ENCODE data around the gene LHFPL2. TPM values are rescaled to one million over a fixed set of nuclear protein-coding genes. Genes with fewer than 3 reads are reported as not detected.

LHFPL2 gene
- total RNA-seq, 4 donors from 2014 or later, result 14.7 to 127 (median 28.0) TPM

DNA sequence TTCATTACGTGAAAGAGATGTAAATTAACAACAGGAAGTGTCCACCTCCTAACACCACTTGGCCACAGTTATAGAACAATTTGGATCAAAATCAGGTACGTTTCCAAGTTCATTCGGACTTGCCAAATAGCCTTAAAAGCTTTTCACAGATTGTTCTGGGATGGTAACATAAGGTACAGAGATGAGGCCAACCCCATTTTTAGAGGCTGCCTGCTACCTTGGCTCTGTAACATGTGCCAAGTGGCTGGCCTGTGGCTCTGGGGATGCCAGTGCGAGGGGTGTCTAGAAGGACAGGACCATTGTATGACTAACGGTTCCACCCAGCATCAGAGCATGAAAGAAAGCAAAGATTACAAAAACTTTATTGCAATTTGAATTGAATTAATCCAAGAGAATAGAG, 91.0 kb downstream of the LHFPL2 start:
- Histone ChIP-seq H3K27ac (peak overlapping the region in 1 of 2 donors; percentile 2), H3K9me3 (no peaks in the 10 kb centered on the region), H3K4me1 (no peaks in the 10 kb centered on the region), H3K4me3 (no peak overlapping the region), H3K27me3 (no peaks in the 10 kb centered on the region), H3K36me3 (no peaks in the 10 kb centered on the region)
- DNase-seq, result no peak
- no peak for TF ChIP-seq POLR2A (IDR thresholded peaks at IDR 0.05)
- TF ChIP-seq, protein P1, sequence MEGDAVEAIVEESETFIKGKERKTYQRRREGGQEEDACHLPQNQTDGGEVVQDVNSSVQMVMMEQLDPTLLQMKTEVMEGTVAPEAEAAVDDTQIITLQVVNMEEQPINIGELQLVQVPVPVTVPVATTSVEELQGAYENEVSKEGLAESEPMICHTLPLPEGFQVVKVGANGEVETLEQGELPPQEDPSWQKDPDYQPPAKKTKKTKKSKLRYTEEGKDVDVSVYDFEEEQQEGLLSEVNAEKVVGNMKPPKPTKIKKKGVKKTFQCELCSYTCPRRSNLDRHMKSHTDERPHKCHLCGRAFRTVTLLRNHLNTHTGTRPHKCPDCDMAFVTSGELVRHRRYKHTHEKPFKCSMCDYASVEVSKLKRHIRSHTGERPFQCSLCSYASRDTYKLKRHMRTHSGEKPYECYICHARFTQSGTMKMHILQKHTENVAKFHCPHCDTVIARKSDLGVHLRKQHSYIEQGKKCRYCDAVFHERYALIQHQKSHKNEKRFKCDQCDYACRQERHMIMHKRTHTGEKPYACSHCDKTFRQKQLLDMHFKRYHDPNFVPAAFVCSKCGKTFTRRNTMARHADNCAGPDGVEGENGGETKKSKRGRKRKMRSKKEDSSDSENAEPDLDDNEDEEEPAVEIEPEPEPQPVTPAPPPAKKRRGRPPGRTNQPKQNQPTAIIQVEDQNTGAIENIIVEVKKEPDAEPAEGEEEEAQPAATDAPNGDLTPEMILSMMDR (IDR thresholded peaks at IDR 0.05), result no peak
- intact Hi-C loops (cut with DNase I; ENCODE audit: low total_unique reads), result no loop called here

- intact Hi-C loops (cut with DNase I; ENCODE audit: low total_unique reads), result no loop called here
- no peak for TF ChIP-seq POLR2A (IDR thresholded peaks at IDR 0.05)
- TF ChIP-seq, protein P1 (IDR thresholded peaks at IDR 0.05), result no peak
- H3K36me3 ChIP-seq, result no peaks in the 10 kb centered on the region
- H3K4me1 ChIP-seq, result no peaks in the 10 kb centered on the region
- no peak overlapping the region for H3K27ac ChIP-seq
- no peak overlapping the region for H3K4me3 ChIP-seq
- H3K9me3 ChIP-seq, result no peaks in the 10 kb centered on the region
- DNase-seq, result no peak
- no peaks in the 10 kb centered on the region for H3K27me3 ChIP-seq
These were observed 92.7 kb downstream of the LHFPL2 start for GRCh38 chr5:78555870-78556269.

- intact Hi-C loops (cut with DNase I; ENCODE audit: low total_unique reads), result no loop called here
- Histone ChIP-seq H3K4me3 (no peak overlapping the region), H3K27me3 (no peaks in the 10 kb centered on the region), H3K27ac (no peak overlapping the region), H3K9me3 (no peaks in the 10 kb centered on the region), H3K36me3 (no peaks in the 10 kb centered on the region), H3K4me1 (no peaks in the 10 kb centered on the region)
- no peak for TF ChIP-seq POLR2A (IDR thresholded peaks at IDR 0.05)
- TF ChIP-seq, protein P1 (IDR thresholded peaks at IDR 0.05), result no peak
- no peak for DNase-seq
These were observed 93.9 kb downstream of the LHFPL2 start for GRCh38 chr5:78554670-78555069.

DNA sequence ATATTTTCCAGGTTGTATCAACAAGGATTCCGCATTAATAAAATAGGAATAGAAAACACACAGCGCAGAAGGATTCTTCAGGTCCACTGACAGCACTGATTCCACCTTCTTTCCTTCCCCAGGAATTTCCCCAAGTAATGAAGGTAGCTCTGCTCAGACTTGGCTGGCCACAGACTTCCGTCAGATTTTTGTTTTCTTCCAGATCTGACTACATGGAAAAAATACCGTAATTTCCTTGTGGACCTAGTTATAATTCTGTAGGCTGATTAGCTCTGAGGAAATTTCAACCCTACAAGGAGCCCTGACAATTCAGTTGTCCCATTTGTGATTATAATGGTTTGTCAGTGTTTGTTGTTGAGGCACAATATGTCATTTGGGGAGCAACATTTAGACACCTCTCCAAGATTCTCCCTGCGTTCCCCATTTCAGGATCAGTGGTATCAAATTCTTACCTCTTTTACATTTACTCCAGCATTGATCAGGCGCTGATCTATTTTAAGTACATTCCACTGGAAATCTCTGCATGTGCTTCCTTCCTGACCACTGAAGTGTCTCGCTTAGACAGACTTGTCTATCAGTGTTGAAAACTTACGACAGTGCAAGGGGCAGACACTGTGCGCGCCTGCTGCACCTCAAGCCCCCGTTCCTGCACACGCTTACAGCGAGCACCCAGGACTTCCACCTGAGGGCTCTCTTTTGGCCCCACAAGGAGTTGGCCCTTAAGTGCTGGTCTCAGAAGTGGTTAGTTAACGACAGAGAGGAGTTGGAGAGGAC, 94.8 kb downstream of the LHFPL2 start:
- TF ChIP-seq POLR2A (IDR thresholded peaks at IDR 0.05), result no peak
- TF ChIP-seq, protein P1 (IDR thresholded peaks at IDR 0.05), result no peak
- DNase-seq, result no peak
- Histone ChIP-seq H3K27ac (no peak overlapping the region), H3K4me1 (no peaks in the 10 kb centered on the region), H3K9me3 (no peaks in the 10 kb centered on the region), H3K36me3 (no peaks in the 10 kb centered on the region), H3K4me3 (no peak overlapping the region), H3K27me3 (no peaks in the 10 kb centered on the region)
- intact Hi-C loops (cut with DNase I; ENCODE audit: low total_unique reads), result no loop called here

DNA sequence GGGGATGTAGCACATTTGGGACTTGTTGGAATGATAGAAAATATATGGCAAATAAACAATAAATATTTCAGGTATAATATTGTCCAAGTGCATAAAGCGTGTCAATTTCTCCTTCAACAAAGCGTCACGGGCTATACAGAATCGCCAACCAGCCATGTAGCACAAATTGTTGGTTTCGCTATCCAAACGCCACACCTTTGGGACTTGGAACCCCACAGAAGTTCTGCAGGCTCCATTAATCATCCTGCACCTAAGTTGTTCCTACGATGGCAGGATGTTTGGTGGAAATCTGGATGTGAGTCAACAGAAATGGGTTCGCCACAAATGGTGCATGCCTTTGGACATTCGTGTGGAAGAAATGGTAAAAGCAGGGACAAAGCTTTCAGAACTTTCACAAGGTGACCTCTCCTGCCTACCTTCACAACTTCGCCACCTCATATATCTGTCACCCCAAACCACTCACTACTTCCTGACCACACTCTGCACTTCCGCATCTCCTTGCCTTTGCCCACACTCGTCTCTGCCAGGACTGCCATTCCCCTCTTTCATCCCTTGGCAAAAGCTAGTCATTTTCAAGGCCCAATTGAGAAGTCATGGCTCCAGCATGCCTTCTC, 95.7 kb downstream of the LHFPL2 start:
- no peaks in the 10 kb centered on the region for H3K36me3 ChIP-seq
- intact Hi-C loops (cut with DNase I; ENCODE audit: low total_unique reads), result no loop called here
- H3K4me1 ChIP-seq, result peaks cover 0 to 4% of the 10 kb centered on the region in 2 donors
- DNase-seq, result no peak
- H3K9me3 ChIP-seq, result no peaks in the 10 kb centered on the region
- H3K27ac ChIP-seq, result no peak overlapping the region
- H3K27me3 ChIP-seq, result no peaks in the 10 kb centered on the region
- no peak for TF ChIP-seq POLR2A (IDR thresholded peaks at IDR 0.05)
- TF ChIP-seq, protein P1 (IDR thresholded peaks at IDR 0.05), result no peak
- H3K4me3 ChIP-seq, result no peak overlapping the region

Data from uterus (tissue), 4 donors.